PFSK-1 (cell line): ENCODE measurements around the gene MMP11.

Experiments used
- FOXP2 ChIP-seq: optimal IDR thresholded peaks from 2 replicates; pipeline ENCODE3; 2011; ENCODE audit warnings: borderline replicate concordance, control low read depth, inconsistent platforms; ENCODE audit not compliant: insufficient read depth; ENCODE audit errors: extremely low read length, extremely low read depth
- POLR2AphosphoS5 ChIP-seq: IDR thresholded peaks from 2 replicates; pipeline ENCODE4 v1.6.1; 2012; ENCODE audit warnings: low read depth, mild to moderate bottlenecking, control low read depth, low read length, moderate library complexity
- SIN3A ChIP-seq: IDR thresholded peaks from 2 replicates; pipeline ENCODE4 v1.6.1; 2012; ENCODE audit warnings: mild to moderate bottlenecking, low read length, moderate library complexity, borderline replicate concordance; ENCODE audit not compliant: insufficient read depth
- TAF1 ChIP-seq: IDR thresholded peaks from 2 replicates; pipeline ENCODE4 v1.6.1; 2012; ENCODE audit warnings: low read length, control low read depth, borderline replicate concordance; ENCODE audit not compliant: insufficient read depth
- TF ChIP-seq, protein P1 (sequence below), 2 experiments: IDR thresholded peaks; 2 replicates each; pipeline versions ENCODE4 v1.6.1 to v1.8.0; 2011 to 2012; ENCODE audit warnings: low read depth in 2 of 2, low read length in 2 of 2, control low read depth in 1 of 2, inconsistent platforms in 1 of 2, mild to moderate bottlenecking in 1 of 2, moderate library complexity in 1 of 2; ENCODE audit not compliant: insufficient read depth in 1 of 2

The MMP11 gene

DNA sequence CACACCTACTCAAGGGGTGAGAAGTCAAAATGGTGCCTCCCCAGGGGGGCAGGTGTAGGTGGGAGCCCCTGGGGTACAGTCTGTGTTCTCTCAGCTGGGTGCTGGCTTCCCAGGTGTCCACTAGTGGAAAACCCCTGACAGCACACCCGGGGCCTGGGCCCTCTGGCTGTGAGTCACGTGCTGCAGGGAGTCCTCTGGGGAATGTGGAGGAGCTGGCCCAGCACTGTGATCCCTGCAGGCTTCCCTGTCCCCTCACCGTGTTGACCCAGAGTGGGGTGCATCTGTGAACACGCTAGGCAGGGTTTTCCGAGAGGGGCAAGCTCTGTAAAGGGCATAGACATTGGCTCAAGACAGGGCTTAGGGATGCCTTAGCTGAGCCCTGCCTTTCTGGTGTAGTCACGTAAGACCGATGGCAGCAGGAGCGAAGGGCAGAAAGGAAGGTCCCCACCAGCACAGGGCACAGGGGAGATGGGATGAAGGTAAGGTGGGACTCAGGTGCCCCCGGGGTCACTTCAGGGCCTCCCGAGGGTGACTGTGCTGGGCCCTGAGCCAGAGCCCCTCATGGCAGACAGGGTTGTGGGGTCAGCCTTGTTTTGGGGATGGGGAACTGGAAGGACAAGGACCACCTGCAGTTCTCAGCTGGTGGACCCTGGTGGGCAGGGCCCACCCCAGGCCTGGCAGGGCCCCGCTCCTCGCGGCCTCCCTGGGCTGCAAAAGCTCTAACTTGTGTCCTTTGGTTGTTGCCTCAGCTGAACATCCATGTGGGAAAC, 52.0 kb downstream of the MMP11 start:
- TF ChIP-seq FOXP2 = no peak
- TF ChIP-seq, protein P1, sequence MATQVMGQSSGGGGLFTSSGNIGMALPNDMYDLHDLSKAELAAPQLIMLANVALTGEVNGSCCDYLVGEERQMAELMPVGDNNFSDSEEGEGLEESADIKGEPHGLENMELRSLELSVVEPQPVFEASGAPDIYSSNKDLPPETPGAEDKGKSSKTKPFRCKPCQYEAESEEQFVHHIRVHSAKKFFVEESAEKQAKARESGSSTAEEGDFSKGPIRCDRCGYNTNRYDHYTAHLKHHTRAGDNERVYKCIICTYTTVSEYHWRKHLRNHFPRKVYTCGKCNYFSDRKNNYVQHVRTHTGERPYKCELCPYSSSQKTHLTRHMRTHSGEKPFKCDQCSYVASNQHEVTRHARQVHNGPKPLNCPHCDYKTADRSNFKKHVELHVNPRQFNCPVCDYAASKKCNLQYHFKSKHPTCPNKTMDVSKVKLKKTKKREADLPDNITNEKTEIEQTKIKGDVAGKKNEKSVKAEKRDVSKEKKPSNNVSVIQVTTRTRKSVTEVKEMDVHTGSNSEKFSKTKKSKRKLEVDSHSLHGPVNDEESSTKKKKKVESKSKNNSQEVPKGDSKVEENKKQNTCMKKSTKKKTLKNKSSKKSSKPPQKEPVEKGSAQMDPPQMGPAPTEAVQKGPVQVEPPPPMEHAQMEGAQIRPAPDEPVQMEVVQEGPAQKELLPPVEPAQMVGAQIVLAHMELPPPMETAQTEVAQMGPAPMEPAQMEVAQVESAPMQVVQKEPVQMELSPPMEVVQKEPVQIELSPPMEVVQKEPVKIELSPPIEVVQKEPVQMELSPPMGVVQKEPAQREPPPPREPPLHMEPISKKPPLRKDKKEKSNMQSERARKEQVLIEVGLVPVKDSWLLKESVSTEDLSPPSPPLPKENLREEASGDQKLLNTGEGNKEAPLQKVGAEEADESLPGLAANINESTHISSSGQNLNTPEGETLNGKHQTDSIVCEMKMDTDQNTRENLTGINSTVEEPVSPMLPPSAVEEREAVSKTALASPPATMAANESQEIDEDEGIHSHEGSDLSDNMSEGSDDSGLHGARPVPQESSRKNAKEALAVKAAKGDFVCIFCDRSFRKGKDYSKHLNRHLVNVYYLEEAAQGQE (IDR thresholded peaks at IDR 0.05; ENCODE audit: insufficient read depth in 1 of 2, low read depth in 2 of 2, low read length in 2 of 2) = no peak
- no peak for TF ChIP-seq POLR2AphosphoS5
- no peak for TF ChIP-seq TAF1
- TF ChIP-seq SIN3A = no peak

DNA sequence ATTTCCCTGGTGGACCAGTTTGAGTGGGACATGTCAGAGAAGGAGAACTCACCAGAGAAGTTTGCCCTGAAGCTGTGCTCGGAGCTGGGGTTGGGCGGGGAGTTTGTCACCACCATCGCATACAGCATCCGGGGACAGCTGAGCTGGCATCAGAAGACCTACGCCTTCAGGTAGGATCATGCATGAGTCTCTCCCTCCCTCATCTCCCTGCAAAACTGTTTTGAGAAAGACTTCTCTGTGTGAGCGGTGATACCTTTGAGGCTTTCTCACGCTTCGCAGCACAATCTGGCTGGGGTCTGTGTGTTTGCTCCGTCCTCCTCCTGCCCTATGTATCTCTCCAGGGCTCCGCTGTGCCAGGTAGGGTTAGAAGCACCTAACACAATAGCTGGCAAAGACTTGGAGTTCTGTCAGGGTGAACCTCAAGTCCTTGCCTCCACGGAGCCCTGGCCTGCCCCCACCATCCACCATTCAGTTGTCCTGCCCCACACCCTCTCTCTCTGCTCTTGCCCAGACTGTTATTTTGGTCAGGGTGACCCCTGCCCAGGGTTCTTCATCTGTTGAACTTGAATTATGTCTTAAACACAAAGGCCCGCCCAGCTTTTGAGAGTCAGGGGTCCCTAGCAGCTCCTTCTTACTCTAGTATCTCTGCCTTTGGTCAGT, 52.7 kb downstream of the MMP11 start:
- no peak for TF ChIP-seq FOXP2
- no peak for TF ChIP-seq POLR2AphosphoS5

DNA sequence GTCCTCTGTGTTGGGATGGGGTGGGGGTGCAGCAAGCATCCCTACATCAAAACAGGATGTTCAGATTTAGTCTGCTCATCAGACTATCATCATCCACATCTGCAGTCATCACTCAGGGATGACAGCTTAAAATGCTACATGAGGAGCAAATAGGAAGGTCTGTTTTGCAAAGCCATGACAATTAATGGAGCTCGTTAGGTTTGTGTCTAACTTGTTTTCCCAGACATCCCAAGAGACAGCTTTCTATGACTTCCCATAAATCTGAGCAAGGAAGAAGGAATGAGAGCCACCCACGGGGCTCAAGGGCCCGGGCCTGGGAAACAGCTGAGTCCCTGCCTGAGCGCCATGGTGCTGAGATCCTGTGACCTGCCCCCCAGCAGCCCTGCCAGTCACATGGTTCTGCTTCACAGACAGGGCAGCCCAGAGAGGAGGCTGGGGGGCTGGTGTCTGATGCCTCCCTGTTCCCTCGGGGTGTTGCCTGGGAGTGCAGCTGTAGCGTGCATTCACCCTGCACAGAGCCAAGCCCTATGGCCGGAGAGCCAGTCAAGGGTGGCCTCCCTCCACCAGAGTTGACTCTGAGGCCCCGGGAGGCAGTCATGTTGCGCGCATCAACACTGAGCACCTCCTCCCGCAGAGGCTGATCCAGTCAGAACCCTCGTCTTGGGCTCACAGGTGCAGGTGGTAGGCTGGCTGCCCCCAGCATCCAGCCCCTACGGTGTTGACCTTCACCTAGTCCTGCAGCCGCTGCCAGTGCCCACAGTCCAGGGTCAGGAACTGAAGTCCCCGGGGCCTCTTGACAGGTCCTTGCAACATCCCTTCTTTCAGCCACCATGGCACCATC, 54.1 kb downstream of the MMP11 start:
- no peak for TF ChIP-seq POLR2AphosphoS5
- no peak for TF ChIP-seq FOXP2
- no peak for TF ChIP-seq TAF1
- TF ChIP-seq, protein P1 (IDR thresholded peaks at IDR 0.05; ENCODE audit: insufficient read depth in 1 of 2, low read depth in 2 of 2, low read length in 2 of 2) = no peak
- no peak for TF ChIP-seq SIN3A

DNA sequence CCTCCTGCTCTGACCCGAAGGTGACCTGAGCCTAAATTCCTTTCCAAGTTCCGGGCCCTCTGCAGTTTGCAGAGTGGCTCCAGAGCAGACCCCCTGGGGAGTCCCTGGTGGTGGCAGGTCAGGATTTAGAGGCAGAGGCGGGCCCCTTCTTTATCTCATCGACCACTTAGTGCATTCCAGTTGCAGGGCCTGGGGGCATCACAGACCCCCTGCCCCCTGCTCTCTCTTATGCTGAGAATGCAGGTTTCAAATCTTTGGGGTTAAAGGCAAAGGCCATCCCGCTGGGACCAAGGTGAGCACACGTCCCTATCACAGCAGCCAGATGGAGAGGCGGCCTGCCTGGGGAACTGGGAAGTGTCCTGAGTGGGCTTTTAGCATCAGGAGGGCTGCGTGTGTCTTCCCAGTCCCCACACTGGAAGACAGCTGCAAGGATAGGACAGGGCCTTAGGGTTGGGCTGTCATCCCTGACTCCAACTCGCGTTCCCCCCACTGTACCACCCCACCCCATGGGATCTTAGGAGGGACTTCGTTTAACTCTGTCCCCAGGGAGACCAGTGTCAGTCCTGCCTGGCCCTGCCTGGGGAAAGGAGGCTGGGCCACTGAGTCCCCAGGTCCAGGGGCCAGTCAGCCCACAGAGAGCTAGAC, 54.8 kb downstream of the MMP11 start:
- TF ChIP-seq, protein P1 (IDR thresholded peaks at IDR 0.05; ENCODE audit: insufficient read depth in 1 of 2, low read depth in 2 of 2, low read length in 2 of 2) = no peak
- TF ChIP-seq FOXP2 (no peak), POLR2AphosphoS5 (no peak), TAF1 (no peak), SIN3A (no peak)

DNA sequence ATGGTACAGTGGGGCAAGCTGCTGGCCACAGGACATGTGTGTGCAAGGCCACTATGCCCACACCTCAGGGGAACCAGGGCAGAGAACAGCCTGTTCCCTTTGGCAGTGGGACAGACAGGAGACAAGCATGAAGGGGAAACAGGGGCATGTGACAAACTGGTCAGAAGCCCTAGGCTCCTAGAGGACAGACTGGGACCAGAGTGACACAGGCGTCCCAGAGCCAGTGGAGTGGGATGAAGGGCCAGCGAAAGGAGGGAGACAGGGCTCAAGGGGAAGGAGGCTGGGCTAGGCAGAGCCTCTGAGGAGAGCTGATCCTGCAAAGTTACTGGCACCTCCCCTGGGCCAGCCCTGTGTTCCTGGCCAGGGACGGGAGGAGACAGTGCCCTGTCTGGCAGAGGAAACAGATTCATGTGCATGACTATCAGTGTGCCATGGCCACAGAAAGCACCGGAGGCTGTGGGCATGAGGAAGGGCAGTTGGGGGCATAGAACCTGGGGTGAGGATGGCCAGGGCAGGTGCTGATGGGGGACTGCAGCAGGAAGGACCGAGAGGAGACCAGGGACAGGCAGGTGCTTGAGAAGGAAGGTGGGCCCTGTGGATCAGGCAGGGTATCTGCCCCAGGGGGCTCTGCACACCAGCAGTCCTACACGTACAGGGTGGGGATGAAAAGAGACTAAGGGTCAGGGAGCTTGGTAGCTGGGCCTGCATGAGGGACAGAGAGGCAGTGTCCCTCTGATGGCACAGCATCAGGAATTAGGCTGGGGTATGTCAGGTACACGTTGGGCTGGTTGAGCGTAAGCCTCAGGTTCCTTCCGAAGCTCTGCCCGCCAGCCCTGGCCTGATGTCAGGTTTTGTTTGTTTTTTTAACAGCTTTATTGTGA, 56.4 kb downstream of the MMP11 start:
- TF ChIP-seq POLR2AphosphoS5 = no peak
- no peak for TF ChIP-seq TAF1
- TF ChIP-seq, protein P1 (IDR thresholded peaks at IDR 0.05; ENCODE audit: insufficient read depth in 1 of 2, low read depth in 2 of 2, low read length in 2 of 2) = no peak
- no peak for TF ChIP-seq FOXP2
- no peak for TF ChIP-seq SIN3A
